ENCODE data around the gene WNT7B.

WNT7B gene

DNA sequence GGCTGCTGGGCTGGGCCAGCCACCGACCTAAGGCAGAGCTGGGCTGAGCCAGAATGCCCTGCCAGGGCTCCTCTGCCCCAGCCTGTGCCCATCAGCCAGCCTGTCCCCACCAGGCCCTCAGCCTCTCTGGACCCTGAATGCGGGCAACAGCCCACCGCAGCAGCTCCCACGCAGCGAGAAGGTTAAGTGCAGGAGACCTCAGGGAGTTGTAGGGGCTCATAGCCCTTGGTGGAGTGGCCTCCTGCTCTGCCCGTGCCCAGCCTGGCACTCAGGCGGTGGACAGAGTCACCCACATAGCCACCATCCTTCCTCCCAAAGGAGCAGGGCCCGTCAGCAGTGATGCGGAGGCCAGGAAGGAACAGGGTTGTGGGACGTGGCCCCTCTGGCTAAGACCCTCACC, 19.1 kb downstream of the WNT7B start:
- no peak for DNase-seq (ENCODE audit: low read depth in 3 of 3)

DNA sequence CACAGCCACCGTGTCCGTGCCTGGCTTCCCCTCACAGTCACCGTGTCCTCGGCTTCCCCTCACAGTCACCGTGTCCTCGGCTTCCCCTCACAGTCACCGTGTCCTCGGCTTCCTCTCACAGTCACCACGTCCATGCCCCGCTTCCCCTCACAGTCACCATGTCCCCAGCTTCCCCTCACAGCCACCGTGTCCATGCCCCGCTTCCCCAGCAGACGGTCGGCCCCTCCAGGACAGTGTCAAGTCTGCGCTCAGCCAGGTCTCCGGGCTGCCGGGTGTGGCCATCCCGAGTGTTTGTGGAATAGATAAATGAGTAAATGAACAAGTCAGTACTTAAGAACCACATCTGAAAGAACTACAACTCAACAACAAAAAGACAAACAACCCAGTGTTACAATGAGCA, 23.8 kb downstream of the WNT7B start:
- no peak for DNase-seq (ENCODE audit: low read depth in 3 of 3)

DNA sequence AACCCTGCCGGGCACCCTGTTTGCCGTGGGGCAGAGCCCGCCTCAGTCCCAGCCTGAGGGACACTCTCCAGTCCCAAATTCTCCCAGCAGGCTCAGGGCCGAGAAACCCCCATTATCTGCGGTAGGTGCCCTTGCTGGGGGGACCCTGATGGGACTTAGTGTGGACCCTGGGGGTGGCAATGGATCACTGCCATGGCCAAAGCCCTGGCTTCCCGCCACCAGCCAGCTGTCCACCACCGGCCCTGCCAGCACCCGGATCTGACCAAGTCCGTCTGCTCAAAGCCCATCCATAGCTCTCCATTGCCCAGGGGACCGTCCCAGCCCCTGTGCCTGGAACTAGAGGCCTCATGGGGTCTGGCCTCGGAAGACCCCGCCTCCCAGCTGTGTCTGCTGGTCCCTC, 24.4 kb downstream of the WNT7B start:
- no peak for DNase-seq (ENCODE audit: low read depth in 3 of 3)

DNA sequence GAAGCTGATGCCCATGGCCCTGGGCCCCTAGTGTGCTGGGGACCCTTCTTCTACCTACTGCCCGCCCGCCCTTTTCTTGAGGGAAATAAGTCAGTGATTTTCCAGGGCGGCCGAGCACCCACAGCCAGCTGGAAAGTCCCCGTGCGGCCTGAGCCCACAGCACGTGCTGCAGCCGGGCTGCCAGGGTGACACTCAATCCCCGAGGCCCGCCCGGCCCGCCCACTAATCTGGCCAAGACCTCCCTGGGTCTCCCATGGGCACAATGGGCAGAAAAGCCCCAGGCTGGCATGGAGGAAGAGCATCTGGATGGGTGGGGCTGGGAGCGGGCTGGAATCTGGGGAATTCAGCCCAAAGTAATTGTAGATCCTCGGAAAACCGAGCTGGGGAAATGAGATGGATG, 24.8 kb downstream of the WNT7B start:
- no peak for DNase-seq (ENCODE audit: low read depth in 3 of 3)

DNA sequence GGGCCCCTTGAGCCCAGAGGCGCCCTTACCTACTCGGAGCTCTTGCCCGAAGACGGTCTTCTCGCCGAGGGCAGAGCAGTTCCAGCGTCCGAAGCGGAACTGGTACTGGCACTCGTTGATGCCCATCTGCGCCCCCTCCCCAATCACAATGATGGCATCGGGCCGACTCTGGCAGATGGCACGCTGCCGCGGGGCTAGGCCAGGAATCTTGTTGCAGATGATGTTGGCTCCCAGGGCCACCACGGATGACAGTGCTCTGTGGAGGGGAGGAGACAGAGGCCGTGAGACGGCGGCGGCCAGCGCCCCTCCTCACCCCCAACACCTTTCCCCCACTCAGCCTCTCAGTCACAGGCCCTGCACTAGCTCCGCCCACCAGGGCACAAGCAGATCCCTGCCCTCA, 27.1 kb downstream of the WNT7B start:
- DNase-seq (ENCODE audit: low read depth in 3 of 3), result no peak

GRCh38 chr22:45949258-45949870, 27.6 kb downstream of the WNT7B start:
- DNase-seq (ENCODE audit: low read depth in 3 of 3), result no peak

- no peak for DNase-seq (ENCODE audit: low read depth in 3 of 3)
These were observed 28.8 kb downstream of the WNT7B start for GRCh38 chr22:45948081-45948648.

DNA sequence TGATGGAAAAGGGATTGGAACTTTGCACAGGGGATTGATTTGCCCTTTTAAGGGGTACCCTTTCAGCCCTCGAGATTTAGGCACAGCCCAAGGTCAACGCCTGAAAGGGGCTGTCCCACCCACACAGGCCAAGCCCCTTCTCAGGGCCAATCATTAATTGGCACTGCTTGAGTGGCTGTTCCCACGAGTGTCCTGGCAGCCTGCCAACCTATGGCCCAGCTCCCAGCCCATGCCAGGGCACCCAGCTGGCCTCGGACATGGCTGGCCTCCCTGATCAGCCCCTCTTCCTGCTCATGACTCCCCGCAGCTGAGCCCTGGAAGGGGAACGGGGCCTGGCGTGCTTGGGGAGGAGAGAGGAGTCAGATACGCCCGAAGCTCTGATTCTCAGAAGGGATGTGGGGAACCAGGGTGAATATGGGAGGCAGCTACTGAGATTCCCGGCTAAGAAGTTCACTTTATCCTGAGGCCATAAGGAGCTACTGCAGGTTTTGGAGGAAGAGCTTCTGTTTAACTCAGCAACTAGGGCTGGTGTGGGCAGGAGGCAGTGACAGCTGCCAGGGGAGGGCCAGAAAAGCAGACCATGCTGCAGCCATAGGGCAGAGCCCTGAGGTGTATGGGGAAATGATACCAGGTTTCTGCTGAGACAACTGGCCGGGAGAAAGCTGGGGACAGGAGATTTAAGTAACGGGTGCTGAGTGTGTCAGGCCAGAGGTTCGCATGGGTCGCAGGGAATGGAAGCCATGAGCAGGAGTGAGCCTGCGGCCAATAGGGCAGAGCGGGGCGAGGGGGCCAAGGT, 30.0 kb downstream of the WNT7B start:
- no peak for DNase-seq (ENCODE audit: low read depth in 3 of 3)

GRCh38 chr22:45945621-45946106, 31.3 kb downstream of the WNT7B start:
- no peak for DNase-seq (ENCODE audit: low read depth in 3 of 3)

DNA sequence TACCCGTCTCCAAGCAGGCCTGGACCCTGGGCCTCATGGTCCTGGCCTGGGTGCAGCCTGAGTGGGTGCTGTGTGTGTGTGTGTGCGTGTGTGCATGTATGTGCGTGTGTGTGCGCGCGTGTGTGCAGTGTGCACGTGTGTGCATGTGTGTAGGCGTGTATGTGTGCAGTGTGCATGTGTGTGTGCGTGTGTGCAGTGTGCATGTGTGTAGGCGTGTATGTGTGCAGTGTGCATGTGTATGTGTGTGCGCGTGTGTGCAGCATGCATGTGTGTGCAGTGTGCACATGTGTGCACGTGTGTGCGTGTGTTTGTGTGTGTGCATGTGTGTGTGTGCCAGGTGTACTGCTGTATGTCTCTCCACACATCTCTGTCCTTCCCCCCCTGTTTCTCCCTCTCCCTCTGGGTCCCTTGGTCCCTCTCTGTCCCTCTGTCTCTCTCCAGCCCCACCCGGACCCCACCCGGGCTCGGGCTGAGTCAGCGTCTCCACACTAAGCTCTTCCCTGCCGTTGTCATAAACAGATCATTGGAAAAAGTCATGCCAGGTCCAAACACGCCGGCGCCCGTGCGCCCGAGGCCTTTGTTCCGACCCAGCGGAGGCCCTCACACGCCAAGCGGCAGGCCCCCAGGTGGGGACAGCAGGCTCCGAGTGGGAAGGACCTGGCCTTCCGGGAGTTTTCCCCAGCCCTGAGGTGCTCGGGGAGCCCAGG, 34.0 kb downstream of the WNT7B start:
- DNase-seq (ENCODE audit: low read depth in 3 of 3), result no peak

GRCh38 chr22:45942344-45942743, 34.6 kb downstream of the WNT7B start:
- DNase-seq (ENCODE audit: low read depth in 3 of 3), result no peak

- no peak for DNase-seq (ENCODE audit: low read depth in 3 of 3)
These were observed 38.0 kb downstream of the WNT7B start for GRCh38 chr22:45938913-45939312.

DNA sequence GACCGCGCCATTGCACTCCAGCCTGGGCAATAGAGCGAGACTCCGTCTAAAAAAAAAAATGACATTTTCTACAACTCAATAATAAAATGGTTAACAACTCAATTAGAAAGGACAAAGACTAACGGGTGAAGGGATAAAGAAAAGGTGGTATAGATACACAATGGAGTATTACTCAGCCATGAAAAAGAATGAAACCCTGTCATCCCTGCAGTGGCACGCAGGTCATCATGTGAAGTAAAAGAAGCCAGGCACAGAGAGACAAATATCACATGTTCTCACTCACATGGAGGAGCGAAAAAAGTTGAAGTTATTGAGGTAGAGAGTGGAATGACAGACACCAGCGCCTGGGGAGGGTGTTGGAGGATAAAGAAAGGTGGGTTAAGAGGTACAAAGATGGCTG, 39.0 kb downstream of the WNT7B start:
- DNase-seq (ENCODE audit: low read depth in 3 of 3), result no peak

DNA sequence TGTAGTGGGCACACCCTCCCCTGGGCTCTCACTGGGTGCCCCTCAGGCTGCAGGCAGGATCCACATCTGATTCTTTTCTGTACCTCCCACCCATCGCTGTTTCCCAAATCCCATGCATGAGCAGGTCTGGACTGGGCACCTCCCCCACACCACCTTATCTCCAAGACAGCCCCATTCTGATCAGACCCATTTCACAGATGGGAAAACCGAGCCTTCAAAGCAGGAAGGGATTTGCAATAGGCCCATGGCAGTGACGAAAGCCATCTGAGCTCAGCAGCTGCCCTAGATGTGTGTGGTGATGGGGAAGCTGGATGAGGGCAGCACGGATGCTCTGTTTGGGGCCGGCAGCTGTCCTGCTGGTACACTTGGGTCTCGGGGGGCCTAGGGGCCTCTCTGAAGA, 41.4 kb downstream of the WNT7B start:
- no peak for DNase-seq (ENCODE audit: low read depth in 3 of 3)

GRCh38 chr22:45934659-45935341, 42.2 kb downstream of the WNT7B start:
- no peak for DNase-seq (ENCODE audit: low read depth in 3 of 3)

DNA sequence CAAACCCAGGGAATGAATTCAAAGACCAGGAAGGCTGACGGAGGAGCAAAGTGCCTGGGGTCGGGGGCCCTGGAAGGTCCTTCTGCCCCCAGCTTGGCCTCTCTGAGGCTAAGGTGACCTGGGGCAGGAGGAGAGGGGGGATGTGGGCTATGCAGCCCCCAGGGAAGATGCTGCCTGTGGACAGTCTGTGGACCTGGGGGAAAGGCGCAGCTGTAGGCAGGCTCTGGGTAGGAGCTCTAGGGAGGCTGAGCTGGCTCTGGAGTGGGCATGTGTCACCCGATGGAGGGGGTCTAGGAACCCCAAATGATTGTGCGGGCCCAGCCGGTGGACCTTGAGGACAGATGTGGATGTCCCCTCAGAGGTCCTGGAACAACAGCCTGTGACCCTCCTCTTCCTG, 42.8 kb downstream of the WNT7B start:
- no peak for DNase-seq (ENCODE audit: low read depth in 3 of 3)

- DNase-seq (ENCODE audit: low read depth in 3 of 3), result no peak
These were observed 43.3 kb downstream of the WNT7B start for GRCh38 chr22:45933506-45934167.

DNA sequence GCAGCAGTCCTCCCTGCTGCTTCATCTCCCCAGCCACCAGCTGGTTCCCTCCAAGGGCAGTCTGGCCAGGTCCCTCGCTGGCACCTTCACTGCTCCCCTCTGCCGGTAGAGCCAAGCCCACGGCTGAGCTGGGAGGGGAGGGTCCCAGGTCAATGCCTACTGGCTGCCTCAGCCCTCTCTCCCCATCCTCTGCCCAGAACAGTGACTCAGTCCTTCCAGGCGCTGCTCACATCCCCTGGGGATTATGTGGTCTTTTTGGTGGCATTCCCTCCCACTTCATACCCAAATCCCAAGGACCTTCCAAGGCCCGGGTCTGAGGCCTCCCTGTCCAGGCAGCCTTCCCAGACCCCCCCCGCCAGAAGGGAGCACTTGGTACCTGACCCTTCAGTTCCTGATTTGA, 44.9 kb downstream of the WNT7B start:
- DNase-seq (ENCODE audit: low read depth in 3 of 3), result no peak

- DNase-seq (ENCODE audit: low read depth in 3 of 3), result no peak
These were observed 45.9 kb downstream of the WNT7B start for GRCh38 chr22:45931042-45931441.

DNA sequence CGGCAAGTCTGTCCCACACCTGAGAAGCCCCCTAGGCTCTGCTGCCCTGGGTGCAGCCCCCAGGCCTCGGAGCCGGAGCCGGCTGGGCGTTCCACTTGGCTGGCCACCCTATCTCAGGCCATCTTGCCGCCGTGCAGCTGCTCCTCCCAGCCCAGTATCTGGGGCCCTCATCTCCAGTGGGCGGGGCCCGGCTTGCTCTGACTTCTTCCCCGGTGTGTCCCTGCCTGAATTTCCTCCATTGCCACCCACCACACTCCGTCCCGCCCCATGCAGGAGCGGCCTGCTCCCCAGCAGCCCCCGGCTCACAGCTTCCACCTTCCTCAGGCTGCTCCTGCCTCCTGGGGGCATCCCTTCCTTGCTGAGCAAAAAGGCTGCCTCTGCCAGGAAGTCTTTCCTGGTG, 46.6 kb downstream of the WNT7B start:
- DNase-seq (ENCODE audit: low read depth in 3 of 3), result no peak

DNA sequence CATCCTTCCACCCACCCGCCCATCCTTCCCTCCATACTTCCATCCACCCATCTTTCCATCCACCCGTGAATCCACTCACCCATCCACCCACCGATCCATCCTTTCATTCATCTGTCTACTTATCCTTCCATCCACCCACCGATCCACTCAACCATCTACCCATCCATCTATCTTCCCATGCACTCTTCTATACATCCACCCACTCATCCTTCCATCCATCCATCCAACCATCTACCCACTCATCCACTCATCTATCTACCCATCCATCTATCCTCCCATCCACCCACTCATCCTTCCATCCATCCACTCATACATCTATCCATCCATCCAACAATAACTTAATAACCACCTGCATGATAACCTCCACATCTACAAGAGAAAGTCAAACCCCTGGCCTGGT, 47.3 kb downstream of the WNT7B start:
- no peak for DNase-seq (ENCODE audit: low read depth in 3 of 3)
